GM21526 (cell line): ENCODE measurements around the gene EFEMP1.
A peak's percentile ranks its signal among the peaks of the same experiment; 100 is the strongest.

Source experiments
- ATAC-seq: cut with Tn5 transposase; IDR thresholded peaks from one replicate; pipeline ENCODE4 v1.9.1; 2021; ENCODE audit warnings: moderate library complexity; ENCODE audit not compliant: unreplicated experiment, low FRiP score

EFEMP1 gene

GRCh38 chr2:55899881-55900280 lies 23.7 kb downstream of the EFEMP1 start:
- no peak for ATAC-seq

GRCh38 chr2:55898386-55899040 lies 25.1 kb downstream of the EFEMP1 start:
- no peak for ATAC-seq

GRCh38 chr2:55896633-55897032 lies 26.9 kb downstream of the EFEMP1 start:
- no peak for ATAC-seq

- ATAC-seq = no peak
These were observed 28.9 kb downstream of the EFEMP1 start for GRCh38 chr2:55894720-55895119.

- ATAC-seq = no peak
These were observed 31.9 kb downstream of the EFEMP1 start for GRCh38 chr2:55891671-55892094.

GRCh38 chr2:55888936-55889335 lies 34.6 kb downstream of the EFEMP1 start:
- ATAC-seq = no peak

- no peak for ATAC-seq
These were observed 35.5 kb downstream of the EFEMP1 start for GRCh38 chr2:55887901-55888624.

GRCh38 chr2:55887351-55887750 lies 36.2 kb downstream of the EFEMP1 start:
- ATAC-seq = no peak

GRCh38 chr2:55885944-55886281 lies 37.7 kb downstream of the EFEMP1 start:
- no peak for ATAC-seq

- ATAC-seq = no peak
These were observed 38.2 kb downstream of the EFEMP1 start for GRCh38 chr2:55885127-55885943.

GRCh38 chr2:55883829-55884228 lies 39.8 kb downstream of the EFEMP1 start:
- no peak for ATAC-seq

GRCh38 chr2:55883357-55883756 lies 40.2 kb downstream of the EFEMP1 start:
- ATAC-seq = no peak

GRCh38 chr2:55882954-55883353 lies 40.6 kb downstream of the EFEMP1 start:
- no peak for ATAC-seq

- ATAC-seq = no peak
These were observed 43.0 kb downstream of the EFEMP1 start for GRCh38 chr2:55880416-55881143.

- ATAC-seq = no peak
These were observed 43.6 kb downstream of the EFEMP1 start for GRCh38 chr2:55879976-55880375.

GRCh38 chr2:55877087-55877436 lies 46.5 kb downstream of the EFEMP1 start:
- no peak for ATAC-seq

- no peak for ATAC-seq
These were observed 47.0 kb downstream of the EFEMP1 start for GRCh38 chr2:55876429-55877086.

GRCh38 chr2:55875434-55876135 lies 48.0 kb downstream of the EFEMP1 start:
- ATAC-seq = peak; percentile 76

- ATAC-seq = no peak
These were observed 49.2 kb downstream of the EFEMP1 start for GRCh38 chr2:55874338-55874737.

GRCh38 chr2:55871637-55872036 lies 51.9 kb downstream of the EFEMP1 start:
- ATAC-seq = no peak
